Measurements from ENCODE around the gene RBM33.

The RBM33 gene

DNA sequence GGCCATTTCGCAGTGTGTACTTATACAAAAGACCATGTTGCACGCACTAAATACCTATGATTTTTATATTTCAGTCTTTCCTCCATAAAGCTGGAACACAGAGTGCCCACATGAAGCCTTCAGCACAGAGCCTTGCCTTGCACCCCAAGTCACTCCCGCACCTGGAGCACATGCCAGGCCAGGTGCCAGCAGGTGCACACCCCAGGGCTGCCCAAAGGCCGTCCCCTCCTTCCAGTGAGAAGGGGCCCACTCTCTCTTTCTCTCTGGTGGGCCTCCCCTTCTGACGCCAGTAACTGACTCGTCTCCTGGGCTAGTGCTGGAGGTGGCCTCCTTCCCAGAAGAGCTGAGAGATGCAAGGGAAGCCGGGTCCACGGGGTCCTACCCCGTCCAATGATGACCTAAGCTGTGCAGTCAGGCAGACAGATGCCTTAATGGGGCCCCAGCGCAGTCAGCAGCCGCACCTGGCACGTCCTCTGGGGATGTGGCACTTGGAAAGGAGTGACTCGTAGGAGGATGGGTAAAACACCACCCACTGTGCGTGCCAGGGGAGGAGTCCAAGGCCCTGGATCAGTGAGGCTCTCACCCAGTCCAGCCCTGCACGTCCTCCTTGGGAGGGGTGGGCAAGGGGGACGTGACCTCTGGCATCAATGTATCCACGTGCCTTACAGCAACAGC is 185.5 kb downstream of the RBM33 start:
- Histone ChIP-seq H3K79me2 (ENCODE audit: insufficient read depth, low read depth) (no peaks in the 10 kb centered on the region), H3K36me3 (ENCODE audit: insufficient read depth) (no peaks in the 10 kb centered on the region), H3K27me3 (ENCODE audit: insufficient read depth, low read depth) (no peaks in the 10 kb centered on the region; the same call in 1 of the 2 replicates), H3K4me3 (IDR thresholded peaks at IDR 0.05; ENCODE audit: insufficient read depth, low read depth, low read length) (no peak overlapping the region), H3K9ac (no peak overlapping the region), H3K27ac (no peak overlapping the region), H3K4me1 (ENCODE audit: low read depth, poor library complexity, severe bottlenecking) (no peaks in the 10 kb centered on the region), H2AFZ (ENCODE audit: low read depth) (no peak overlapping the region), H4K20me1 (ENCODE audit: insufficient read depth) (no peaks in the 10 kb centered on the region), H3K4me2 (no peak overlapping the region)
- TF ChIP-seq, protein P1, sequence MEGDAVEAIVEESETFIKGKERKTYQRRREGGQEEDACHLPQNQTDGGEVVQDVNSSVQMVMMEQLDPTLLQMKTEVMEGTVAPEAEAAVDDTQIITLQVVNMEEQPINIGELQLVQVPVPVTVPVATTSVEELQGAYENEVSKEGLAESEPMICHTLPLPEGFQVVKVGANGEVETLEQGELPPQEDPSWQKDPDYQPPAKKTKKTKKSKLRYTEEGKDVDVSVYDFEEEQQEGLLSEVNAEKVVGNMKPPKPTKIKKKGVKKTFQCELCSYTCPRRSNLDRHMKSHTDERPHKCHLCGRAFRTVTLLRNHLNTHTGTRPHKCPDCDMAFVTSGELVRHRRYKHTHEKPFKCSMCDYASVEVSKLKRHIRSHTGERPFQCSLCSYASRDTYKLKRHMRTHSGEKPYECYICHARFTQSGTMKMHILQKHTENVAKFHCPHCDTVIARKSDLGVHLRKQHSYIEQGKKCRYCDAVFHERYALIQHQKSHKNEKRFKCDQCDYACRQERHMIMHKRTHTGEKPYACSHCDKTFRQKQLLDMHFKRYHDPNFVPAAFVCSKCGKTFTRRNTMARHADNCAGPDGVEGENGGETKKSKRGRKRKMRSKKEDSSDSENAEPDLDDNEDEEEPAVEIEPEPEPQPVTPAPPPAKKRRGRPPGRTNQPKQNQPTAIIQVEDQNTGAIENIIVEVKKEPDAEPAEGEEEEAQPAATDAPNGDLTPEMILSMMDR (conservative IDR thresholded peaks at IDR 0.05; ENCODE audit: low read depth, low read length), result no peak

All from KMS-11 (cell line).